Raji (cell line): ENCODE measurements around the gene MAPK8.

Source experiments
- POLR2A ChIP-seq: IDR thresholded peaks from 2 replicates; pipeline ENCODE4 v1.6.1; 2011; ENCODE audit warnings: low read depth, low read length, control low read depth; ENCODE audit not compliant: insufficient read depth

MAPK8 gene

DNA sequence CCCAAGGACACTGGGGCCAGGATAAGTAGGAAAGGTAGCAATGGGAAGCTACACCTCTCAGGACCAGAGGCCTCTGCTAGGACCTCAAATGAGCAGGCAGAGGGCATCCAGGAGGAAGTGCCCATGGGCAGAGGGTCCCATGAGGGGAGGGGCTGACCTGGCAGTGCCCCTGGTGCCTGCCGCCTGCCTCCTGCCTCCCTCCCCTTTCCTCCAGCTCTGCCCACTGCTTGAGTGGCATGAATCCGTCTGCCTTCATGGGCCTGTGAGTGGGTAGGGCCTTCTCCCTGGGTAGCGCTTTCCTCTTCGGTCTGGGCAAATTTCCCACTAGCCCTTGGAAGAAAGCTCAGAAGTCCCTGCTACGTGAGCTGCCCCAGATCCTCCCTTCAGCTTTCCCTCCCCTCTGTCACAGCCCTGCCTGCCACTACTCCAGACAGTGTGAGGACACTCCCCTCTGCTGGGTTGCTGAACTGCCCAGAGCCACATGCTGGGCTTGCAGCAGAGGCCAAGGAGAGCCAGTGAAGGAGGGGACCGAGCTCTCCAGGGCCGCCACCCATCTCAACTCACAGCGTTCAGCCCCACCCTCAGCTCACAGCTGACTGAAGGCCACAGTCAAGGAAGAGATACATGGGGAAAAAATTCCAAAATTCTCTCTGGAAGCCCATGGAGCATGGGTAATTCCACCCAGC, 157.0 kb downstream of the MAPK8 start:
- TF ChIP-seq POLR2A: no peak

DNA sequence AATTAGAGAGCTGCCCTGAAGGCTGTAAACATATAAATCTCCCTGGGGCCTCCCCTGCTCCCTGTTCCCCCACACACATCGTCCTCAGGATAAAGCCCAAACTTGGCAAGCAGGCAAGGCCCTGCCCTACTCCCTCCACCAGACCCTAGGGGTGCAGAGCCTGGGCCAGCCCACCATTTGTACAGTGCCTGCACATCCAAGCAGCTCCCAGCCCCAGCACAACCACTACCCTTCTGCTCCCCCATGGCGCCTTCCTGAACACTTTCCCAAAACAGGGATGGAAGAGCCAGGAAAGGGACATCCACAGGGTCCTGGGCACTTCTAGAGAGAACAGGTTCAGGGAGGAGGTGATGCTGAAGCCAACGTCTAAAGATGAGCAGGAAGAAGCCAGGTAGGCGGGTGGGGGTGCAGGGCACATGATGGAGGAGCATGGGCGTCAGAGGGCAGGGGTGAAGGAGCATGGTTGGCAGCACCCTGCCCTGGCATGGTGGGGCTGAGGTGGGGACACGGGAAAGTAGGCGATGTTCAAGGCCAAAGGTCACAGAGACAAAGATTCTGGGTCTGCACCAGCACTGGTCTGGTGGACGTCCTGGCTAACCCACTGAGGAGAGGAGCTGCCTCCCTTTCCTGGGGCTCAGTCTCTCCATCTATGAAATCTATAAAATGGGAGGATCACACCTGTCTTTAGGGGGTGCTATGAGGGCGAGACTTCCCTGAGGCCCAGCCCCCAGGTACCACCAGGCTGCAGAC, 157.8 kb downstream of the MAPK8 start:
- no peak for TF ChIP-seq POLR2A

DNA sequence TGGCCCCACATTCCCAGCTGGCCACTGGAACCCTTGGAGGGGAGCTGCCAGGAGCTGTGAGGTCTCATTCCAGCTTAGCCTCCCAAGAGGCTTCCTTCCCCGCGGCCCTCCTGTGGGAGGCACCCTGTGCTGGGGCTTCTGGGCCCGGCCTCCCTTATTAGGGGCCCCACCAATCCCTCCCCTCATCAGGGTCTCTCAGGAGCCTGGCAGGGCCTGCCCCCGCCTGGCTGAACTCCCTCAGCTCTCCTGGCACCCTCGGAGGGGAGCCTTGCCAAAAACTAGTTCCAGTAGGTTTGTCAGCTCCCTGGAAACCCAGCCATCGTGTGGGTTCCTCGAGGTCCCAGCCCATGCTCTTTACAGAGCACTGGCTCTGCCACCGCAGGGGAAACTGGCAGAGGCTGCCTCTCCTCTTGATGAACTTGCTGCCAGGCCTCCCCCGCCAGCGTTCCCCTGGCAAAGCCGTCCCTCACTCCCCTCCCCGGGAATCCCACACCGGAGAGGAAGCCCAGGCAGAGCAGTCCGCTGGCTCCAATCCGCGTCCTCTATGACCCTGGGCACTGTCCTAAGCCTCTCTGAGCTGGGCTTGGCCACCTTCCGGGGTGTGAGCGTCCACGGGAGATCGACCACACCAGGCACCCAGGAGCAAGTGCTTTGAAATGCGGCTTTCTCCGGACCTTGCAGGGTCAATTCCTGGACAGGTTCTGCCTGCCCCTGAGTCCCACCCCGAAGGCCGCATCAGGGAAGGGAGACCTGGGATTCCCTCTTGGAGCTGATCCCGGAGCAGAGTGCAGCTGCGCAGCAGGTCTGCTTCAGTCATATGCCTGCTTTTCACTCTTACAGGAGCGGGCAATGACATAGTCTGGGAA, 158.6 kb downstream of the MAPK8 start:
- no peak for TF ChIP-seq POLR2A

DNA sequence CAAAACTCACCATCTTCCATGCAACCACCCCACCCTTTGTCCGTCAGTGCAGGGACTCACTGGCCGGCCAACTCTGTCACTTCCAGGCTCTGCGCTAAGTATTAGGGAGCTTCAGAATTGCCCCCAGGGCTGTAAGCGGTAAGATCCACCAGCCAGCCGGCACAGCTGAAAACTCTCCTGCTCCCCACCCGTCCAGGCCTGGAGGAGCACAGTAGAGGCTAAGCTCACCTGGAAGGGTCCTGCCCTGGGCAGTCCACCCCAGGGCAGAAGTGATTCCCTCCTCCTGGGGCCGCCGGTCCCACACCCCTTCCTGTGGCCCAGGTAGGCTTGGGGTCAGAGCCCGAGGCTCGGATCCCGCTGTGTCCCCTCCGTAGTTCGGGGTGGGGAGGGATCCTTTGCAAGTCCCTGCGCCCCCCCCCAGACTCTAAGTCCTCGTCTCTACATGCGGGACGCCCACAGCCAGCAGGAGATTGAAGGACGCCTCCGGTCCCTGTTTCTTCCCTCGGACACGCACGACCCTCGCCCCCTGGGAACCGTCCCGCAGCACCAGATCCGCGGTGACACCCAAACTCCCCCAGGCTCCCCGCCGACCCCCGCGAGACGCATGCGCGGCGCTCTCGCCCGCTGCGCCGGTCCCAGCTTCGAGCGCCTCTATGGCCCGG, 159.5 kb downstream of the MAPK8 start:
- no peak for TF ChIP-seq POLR2A

DNA sequence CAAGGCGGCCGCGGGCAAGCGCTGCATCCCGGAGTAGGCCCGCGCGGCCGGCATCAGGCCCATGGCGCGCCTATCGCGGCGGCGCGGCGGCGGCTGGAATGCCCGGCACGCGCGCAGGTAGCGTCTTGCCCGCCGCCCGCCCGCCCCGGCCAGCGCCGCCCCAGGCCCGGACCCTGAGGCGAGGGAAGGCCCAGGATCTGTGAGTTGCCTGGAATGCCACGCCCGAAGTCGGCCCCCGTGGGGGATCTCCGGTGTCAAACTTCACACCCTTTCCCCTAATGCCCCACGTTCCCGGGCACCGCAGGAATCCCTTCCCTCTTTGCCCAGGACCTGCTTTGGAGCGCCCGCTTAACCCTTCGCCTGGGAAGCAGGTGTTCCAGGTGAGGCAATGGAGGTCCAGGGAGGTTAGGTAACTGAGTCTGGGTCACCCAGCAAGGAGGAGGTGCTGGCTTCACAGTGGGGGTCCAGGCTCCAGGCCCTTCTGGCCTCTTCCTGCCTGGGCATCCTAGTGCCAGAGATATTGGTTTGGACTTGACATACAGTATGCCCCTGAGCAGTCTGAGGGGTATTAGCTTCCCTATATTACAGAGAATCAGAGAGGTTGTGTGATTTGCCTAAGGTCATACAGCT, 160.2 kb downstream of the MAPK8 start:
- TF ChIP-seq POLR2A: no peak

DNA sequence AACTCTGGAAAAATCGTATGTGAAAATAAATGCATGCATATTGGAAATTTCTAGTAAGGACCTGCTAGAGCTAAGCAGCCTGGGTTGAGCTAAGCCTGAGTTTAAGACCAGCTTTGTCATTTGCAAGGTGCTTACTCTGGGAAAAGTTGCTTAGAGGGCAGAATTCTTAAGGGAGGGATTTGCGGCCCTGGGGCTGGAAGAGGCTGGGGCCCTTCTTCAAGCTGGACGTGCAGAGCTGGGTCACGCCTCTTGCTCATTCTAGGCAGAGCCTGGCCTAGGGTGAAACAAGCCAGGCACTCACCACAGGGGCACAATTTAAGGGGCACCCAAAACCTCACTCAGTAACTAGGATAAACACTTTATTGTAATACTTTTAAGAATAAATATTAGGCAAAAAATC, 161.2 kb downstream of the MAPK8 start:
- no peak for TF ChIP-seq POLR2A

DNA sequence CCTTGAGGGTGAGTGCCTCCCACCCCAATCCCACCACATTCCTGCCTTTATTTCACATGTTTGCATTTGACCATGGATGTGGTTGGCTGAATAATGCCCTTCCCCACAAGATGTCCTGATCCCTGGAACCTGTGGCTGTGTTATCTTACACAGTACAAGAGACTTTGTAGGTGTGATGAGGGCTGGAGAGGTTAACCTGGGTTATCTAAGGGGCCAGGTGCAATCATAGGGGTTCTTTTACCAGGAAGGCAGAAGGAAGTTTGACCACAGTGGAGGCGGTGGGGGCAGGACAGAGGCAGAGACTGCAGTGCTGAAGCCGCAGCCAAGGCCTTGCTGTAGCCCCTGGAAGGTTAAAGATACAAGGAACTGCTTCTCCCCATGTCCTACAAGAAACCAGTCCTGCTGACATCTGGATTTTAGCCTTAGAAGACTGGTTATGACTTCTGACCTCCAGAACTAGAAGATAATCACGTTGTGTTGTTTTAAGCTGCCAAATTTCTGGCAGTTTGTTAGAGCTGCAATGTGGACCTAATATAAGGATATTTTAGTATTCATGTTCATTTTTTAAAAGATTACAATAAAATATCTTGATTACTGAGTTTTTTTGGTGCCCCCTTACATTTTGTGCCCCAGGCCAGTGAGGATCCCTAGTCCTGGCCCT, 161.8 kb downstream of the MAPK8 start:
- TF ChIP-seq POLR2A: no peak

DNA sequence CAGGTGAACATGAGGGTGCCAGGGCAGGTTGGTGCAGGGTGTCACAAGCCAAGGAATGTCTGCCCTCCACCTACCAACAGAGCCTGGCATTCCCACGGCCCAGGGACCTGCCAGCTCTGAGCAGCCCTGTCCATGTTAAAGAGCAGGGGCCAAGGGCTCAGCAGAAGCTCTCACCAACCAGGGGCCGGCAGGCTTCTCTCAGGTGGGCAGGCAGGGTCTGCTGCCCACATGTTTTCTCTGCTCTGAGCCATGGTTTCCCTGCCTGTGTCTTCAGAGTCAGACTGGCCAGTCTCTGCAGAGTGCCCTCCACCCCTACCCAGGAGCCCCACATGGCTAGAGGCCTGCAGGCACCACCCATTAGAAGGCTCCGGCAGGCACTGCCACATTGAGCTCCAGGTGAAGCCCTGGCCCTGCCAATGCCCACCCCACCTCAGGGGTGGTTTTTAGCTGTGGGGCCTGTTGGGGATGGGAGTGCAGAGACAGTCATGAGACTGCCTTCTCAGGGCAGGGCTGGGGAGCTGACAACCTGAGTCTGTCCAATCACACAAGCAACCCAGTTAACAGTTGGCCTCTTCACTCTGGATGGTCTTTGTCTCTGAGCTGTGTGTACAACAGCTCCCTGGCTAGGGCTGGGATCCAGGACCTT, 162.5 kb downstream of the MAPK8 start:
- no peak for TF ChIP-seq POLR2A

DNA sequence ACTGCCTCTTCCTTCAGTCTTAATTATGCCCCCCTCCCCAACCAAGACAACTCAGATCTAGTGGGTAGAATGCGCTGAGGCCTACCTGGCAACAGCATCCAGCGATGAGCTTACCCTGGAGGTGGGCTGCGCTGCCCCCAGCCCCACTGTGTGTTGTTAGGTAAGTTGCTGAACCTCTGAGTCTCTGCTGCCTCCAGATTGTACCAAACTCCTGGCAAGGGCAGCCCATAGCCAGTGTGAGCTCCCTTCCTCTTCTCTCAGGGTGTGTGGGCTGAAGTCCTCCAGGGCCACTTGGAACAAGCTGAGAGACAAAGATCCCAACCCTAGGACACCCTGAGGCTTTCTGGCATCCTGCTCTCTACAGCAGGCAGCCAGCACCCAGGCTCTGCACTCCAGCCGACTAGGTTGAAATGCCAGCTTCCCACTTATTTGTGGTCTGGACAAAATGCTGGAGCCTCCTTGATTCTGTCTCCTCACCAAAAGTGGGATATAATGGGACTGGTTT, 163.1 kb downstream of the MAPK8 start:
- TF ChIP-seq POLR2A: no peak

DNA sequence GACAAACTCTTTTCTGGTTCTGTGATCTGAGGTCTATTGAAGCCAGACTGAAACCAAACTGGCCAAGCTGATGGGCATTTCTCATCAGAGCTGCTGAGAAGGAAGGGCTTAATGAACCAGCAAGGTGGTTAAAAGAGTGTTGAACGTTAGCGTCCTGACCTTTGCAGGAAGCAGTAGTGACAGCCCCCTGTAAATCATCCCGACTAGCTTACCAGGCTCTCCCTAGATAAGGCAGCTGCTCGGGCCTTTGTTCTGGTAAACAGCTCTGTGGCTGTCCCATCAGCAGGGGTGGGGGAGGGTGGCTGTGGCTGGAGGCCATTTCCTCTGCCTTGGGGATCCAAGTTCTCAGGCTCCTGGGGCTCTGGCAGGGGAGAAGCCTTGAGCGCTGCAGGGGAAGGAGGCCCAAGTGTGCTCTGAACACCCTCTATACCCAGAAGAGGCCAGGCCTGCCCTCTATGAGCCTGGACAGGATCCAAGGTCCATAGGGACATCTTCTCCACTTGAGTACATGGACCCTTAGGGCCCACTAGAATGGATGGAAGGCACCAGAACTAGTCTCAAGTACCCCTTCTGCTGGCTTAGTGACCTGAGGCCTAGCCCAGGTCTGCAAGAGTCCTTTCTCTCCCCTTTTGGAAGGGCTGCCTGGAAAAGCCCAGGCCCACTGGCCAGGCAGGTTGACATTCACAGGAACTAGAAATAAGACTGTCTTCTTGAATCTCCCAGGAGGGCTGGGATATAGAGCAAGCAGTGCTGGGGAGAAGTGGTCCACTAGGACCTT, 163.8 kb downstream of the MAPK8 start:
- no peak for TF ChIP-seq POLR2A

DNA sequence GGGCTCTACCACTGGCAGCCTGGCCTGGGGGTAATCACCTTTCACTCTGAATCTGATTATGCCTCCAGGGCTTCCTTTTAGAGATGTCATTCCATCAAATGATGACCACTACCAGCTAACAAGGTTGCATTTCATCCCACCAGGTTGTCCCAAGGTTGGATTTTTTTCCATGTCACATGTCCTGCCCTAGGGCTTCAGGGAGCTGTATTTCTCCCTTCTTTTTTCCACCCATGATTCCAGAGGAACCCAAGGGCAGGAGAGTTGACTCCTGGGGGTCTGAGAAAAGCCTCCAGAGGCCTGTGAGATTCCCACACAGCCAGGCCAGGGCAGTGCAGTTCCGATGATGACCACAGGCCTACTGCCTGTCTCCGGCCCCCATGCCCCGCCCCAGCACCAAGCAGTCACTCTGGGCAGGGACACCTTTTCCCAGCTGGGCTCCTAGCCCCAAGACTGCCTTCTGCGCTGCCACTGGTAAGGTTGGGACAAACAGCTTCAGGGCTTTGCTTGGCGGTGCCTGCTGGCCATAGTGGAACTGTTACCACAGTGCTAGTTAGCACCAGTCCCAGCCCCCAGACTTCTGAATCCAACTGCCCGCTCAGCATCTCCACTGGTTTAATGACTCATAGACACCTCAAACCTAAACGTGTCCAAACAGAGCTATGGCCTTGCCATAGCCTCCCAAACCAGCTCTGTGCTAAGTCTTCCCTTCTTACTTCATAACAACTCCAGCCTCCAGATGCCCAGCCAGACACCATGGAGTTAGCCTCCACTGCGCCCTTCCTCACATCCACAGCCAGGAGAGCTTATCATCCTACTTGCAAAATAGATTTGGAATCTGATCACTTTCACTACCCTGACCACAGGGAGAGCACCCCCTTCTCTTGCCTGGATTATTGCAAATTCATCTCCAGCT, 164.7 kb downstream of the MAPK8 start:
- TF ChIP-seq POLR2A: no peak
